NCI-H446 (cell line): ENCODE measurements around the gene ITPK1.
A peak's percentile ranks its signal among the peaks of the same experiment; 100 is the strongest.

Experiments
- DNase-seq, 2 experiments: peaks; one replicate each; lab custom pipeline; 2025; lab: John Stamatoyannopoulos, UW

The ITPK1 gene

DNA sequence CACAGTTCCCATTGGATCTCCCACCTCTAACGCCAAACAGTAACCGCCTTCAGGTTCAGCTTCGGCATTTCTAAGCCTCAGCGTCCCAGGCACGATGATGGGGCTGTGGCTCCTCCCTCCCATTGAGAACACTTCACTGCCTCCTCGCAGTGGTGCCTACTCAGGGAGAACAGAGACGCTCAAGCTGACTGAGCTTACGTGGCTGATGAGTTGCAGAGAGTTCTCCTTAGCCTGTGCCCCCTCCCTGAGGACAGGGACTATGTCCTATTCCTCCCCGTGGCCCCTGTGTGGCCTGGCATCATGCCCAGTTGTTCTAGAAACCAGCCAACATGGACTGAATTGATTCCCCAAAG lies 87.0 kb downstream of the ITPK1 start:
- no peak for DNase-seq

DNA sequence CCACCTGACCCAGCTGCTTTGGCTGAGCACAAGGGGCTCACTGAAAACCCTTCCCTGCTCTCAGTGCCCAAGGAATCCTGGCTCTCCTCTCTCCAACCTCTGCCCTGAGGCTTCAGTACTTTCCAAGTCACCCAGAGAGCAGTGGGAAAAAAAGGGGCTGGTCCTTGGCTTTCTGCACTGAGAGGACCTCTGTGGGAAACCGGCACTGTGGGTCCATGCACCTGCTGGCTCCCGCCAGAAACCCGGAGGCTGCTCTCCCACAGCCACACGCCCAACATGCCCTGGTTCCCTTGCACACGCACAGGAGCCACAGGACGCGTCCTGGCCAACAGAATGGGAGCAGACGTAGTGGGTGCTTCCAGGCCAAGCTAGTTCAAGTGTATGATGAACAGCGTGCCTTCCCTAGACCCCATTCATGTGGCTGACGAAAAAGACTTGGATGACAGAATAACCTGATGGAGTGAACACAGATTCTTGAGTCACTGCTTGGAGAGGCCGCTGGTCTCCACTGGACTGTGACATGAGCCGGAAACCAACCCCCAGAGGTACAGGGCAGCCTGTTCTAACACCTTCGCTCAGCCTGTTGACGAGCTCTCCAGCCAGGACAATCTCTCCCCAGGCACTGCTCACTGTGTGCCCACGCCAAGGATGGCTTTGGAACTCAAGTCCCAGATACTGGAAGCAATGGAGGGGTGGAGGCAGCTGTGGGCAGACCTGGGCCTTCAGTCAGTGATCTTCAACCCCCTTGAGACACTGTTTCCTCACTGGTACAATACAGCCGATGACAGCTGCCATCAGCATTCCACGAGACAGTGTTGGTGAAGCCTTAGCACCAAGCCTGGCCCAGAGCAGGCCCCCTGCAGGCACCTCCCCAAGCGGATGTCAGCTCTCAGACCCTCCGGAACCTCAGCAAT lies 87.7 kb downstream of the ITPK1 start:
- no peak for DNase-seq

DNA sequence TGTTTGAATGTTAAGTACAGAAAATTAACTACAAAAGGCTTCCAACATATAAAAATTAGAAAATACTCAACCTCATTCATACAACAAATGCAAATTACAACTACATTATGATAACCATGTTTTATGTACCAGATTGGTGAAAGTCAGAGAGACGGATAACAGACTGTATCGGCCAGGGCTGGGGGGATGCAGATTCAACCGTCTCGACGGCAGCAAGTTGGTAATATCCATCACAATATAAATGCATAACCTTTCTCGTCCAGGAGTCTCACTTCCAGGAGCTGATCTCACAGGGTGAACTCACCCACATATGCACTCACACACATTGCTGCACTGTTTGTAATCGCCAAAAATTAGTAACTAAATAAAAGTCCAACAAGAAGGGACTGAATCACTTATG lies 89.4 kb downstream of the ITPK1 start:
- no peak for DNase-seq

DNA sequence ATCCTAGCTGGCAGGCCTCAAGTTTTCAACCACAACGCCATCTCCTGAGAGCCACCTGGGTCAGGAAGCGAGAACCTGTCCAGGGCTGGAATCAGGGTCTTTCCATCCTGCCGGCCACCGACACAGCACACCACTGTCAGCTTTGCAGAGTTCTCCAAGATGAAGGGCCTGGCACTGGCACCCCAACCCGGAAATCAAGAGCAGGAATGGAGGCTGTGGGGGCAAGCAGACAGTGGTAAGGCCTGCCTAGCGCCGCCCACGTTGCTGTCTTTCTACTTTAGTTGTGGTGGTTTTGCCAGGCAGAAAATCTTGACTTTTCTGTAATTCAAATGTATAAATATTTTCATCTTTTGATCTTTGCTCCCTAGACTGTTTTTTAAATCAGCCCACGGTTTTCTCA lies 90.7 kb downstream of the ITPK1 start:
- DNase-seq = no peak

DNA sequence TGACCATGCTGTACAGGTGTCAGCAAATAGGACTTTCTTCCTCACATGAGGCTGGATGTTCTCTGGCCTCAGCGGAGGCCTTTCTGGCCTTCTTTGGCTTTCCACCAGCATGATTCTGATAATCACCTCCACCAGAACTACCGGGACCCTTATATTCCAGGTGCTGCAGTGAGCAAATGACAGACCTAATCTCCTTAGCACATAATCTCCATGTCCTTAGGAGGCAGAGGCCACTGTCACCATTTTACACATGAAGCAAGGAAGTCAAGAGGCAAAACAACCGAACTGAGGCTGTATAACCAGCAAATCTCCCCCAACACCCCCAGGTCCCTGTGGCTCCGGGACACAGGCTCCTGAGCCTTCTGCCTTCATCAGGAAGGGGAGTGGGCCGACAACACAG lies 91.2 kb downstream of the ITPK1 start:
- no peak for DNase-seq

DNA sequence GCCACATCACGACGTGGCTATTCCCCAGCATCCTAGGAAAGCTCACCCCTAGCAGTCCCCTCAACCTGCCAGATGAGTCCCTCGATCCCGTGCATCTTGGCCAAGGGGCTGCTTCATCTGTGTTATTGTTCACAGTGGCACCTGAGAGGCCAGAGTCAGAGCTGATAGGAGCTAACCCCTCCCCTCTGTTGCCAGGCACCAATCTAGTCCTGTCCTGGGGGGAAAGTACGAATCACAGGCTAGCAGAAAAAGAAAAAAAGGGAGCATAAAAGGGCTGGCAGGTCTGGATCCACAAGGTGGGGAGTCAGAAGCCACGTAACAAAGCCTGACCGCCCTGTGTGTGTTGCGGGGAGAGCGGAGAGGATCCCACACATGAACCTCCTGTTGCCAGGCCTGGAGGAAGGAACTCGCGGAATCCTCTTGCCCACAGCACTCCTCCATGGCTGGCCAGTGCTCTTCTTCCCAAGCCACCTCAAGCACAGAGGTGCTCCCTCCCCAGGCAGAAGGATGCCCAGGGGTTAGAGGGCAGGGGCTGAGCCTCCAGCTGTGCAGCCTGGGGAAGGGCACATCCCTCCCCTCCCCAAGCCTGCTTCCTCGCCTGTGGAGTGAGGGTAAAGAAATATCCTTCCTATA lies 91.8 kb downstream of the ITPK1 start:
- DNase-seq = no peak

DNA sequence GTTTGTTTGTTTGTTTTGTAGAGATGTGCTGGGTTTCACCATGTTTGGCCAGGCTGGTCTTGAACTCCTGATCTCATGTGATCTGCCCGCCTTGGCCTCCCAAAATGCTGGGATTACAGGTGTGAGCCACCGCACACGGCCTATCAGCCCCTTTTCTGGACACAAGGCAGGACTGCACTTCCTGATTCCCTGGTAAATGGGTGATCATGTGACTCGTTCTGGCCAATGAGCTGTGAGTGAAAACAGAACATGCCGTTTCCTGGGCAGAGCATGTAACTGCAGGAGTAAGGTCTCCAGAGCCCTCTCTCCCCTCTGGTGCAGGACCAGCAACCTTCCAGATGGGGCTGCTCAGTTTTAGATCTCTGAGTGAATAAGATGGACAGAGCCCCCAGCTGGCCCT lies 92.7 kb downstream of the ITPK1 start:
- DNase-seq = peak in 1 of 2 experiments; percentile 9

DNA sequence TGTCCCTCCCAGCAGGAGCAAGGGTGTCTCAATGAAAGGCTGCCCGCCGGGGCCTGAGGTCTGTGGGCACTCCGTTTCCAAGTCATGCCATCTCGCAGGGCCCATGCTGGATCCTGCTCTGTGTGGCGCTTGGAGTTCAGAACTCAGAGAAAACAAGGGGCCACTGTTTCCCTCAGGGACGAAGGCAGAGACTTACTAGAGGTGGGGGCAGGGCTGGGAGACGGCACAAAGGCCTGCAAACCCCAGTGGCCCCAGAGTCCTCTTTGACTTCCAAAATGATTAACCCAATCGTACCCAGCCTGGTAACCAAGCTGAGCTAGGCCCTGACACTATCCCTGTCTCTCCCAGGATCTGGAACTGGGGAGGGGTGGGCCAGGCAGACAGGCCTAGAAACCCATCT lies 95.8 kb downstream of the ITPK1 start:
- no peak for DNase-seq

DNA sequence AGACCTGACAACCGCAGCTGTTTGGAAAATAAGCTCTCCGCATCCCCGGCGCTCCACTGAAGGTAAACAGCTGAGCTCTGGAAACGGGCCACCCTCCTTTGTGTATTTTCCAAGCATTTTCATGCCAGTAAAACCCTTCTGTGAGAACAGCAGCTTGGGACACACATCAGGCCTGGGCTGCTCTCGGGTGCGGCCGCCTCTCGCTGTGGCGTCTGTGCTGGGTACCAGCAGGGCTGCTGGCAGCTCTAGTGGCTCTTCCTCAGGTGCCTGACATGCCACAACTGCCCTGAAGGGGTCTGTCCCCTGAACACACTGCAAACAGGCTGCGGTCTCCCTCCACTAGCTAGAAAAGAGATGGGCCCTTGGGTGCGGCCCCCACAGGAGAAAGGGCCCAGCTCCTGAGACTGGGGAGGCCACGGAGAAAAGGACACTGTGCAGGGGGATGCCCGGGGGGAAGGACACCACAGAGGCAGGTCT lies 96.3 kb downstream of the ITPK1 start:
- no peak for DNase-seq

DNA sequence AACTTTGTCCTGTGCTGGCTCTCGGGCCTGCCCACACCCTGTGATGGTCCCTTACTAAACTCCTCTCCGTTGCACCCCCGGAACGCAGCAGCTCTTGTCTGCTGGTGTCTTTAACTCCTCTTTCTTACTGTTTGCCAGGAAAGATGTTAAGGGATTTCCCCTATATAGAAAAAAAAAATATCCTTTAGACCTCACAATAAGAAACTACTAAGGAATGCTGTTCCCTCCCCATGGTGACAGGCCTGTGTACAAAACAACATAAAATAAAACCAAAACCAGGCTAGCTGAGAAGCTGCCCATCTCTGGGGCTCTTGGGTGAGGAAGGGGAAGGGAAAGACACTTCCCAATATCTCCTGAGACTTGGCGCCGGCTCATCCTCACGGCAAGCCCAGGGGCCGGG lies 97.4 kb downstream of the ITPK1 start:
- no peak for DNase-seq

DNA sequence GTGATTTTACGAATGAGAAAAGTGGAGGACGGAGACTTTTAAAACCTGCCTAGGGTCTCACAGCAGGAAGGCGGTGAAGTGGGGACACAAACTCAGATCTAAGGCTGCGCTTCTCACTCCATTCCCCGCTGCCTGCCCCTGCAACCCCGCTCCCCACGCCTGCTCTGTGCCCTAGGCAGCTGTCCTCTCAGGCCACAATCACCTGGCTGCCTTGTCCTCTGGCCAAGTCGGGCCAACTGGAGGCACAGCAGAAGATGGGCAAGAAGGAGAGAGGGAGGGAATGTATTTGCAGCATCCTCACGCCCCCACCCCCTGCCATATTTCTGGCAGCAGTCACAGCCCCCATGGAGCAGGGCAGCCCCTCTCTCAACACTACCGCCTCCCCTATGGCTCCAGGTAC lies 97.8 kb downstream of the ITPK1 start:
- no peak for DNase-seq

DNA sequence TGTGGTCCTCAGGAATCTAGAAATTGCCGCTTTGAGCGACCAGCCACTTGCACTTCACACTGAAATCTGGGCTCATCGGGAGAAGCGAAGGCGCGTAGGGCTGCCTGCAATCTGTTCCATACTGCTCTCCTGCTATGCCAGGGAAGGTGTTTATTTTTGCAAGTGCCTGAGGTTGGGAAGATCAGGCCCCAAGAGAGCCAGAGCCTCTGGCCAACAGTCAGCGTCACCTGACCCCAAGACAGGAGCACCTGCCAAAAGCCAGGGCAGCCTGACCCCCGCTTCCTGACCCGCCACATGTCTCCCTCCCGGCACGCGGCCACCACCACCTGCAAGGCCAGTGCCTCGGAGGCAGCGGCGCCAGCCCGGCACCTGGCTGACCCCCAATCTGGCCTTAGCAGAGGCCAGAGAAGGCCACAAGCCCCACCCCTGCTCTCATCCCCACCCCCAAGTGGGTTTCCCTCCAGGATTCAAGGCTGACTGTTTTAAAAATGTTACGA lies 98.4 kb downstream of the ITPK1 start:
- DNase-seq = no peak

DNA sequence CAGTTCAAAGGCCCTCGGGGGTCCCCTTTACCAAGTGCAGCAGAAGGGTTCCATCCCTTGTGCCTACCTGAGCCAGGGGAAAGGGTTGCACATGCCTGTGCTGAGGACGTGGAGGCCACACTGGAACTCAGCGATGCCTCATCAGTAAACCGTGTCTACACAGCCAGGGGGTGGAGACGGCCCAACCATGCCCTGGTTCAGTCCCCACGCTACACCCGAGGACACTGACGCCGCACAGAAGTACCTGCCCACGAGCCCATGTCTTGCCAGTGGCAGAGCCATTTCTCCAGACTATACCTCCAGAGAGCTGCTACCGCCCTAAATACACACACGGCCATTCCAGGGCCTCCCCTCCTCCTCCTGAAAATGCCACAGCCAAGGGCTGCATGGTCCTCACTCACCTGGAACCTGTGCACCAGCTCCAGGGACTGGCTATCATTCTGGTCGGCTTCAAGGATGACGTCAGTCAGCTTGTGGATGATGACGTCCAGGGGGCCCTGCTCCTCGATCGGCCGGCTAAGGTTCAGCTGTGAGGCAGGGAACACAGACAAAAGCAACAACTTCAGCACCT lies 99.4 kb downstream of the ITPK1 start:
- DNase-seq = no peak

DNA sequence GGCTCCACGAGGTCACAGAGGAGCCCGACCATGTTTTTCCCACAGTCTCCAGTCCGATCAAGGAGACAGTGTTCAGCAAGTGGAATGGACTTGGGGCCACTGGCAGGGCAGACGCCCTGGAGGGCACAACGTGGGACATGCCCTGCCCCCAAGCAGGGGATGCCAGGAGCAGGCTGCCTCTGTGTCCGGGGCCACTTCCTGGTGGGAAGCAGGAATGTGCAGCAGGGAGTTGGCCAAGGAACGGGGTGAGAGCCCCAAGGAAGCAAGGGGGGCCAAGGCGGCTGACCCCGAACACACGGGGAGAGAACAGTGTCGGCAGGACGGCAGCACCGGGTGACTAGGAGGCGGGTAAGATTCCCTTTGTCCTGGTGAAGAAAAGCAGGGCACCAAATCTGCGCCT lies 100.2 kb downstream of the ITPK1 start:
- DNase-seq = no peak

DNA sequence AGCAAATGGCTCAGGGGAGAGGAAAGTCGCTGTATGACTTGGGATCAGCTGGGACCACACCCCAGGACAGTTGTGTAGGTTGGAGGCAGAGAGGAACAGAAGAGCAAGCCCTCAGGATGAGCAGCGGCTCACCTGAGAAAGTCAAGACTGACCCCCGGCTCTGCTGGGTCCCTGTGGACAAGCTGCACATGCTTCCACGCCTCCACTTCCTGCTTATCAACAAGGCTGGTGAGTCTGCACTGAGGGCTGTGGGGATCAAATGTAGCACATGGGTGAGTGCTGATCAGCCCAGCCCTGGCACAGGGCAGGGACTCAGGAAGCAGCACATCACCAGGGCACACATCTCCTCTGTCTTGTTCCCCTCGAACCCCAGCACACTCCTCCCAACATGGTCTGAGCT lies 100.7 kb downstream of the ITPK1 start:
- no peak for DNase-seq

DNA sequence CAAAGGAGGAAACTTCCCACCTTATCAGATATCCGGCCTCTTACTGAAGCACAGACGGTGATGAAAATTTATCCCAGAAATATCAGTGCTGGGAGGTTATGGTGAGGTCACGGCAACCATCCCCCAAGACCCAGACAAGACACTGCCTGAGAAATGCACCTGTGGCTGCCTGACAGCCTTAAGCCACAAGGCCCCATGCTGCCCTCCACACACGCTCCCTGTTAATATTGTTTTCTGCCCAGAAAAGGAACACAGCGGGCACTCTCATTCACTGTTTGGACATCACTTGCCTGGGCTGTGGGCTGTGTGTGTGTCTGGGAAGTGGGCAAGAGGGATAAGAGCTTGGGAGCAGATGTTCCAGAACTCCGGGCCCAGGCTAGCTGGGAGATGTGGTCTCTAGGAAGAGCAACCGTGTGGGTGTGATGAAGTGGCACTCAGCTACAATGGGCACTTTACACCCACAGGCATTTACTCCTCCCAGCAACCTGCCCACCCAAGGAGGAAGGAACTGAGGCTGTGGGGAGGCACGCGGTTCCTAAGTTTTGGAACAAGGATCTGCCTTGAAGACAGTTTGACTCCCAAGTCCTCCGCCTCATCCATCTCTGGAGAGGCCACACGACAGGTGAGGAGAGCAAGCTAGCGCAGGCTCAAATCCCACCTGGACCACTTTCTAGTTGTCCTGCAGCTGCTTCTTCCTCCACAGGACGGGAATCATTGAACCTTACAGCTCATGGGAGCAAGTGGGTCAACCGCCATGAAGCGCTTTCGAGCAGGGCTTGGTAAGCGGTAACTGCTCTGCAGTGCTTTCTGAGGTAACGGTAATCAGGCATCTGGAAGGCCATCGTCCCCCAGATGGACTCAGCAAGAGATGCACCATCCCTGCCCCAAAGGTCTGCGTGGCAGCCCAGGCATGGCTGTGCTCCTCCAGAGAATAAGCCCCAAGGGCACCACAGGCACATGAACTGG lies 101.4 kb downstream of the ITPK1 start:
- no peak for DNase-seq

DNA sequence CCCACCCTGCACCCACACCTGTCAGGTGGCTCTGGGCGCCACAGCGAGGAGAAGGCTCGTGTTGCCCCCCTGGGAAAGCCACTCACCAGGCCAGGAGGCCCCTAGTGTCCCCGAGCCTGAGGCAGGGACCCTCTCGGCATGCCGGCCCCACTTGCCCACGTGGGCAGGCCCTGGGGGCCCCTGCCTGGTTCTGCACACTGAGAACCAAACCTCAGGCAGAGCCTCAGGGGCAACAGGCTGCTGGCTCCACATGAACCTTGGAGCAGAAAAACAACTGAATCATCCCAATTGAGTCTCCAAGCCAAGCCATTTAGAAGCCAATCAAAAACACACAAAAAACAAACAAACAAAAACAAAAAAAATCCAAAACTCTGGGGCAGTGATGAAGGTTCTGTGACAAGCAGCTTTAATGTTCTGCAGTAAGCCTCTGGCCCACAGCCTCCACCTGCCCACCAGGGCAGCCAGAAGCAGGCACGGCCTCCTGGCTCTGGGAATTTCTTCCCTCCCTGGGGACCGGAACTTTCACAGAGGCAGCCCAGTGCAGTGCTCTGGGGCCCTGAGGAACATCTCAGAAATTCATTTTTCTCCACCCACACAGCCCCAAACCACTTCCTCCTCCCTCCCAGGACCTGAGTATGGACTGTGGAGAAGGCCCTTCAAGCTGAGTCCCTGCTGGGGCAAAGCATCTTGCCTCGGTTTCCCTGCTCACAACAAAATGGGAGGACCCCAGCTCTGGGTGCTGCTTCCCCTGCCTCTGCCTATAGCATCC lies 102.6 kb downstream of the ITPK1 start:
- DNase-seq = peak in 1 of 2 experiments; percentile 16

DNA sequence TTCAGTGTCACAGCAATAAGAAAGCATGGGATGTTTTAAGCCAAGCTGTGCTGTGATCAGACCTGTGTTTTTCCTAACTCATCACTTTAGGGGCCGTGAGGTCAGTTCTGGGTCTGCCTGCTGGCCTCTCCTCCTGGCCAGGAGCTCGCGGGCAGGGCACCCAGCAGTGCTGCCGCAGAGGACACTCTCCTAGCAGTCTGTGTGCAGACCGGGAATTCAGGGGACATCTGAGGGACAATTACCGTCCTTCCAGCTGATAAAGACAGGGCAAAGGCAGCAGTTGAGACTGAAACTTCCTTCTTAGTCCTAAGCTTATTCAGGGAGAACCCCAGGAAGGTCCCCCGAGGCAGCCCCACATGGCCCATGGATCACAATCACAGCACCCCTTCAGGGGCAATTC lies 103.2 kb downstream of the ITPK1 start:
- no peak for DNase-seq

DNA sequence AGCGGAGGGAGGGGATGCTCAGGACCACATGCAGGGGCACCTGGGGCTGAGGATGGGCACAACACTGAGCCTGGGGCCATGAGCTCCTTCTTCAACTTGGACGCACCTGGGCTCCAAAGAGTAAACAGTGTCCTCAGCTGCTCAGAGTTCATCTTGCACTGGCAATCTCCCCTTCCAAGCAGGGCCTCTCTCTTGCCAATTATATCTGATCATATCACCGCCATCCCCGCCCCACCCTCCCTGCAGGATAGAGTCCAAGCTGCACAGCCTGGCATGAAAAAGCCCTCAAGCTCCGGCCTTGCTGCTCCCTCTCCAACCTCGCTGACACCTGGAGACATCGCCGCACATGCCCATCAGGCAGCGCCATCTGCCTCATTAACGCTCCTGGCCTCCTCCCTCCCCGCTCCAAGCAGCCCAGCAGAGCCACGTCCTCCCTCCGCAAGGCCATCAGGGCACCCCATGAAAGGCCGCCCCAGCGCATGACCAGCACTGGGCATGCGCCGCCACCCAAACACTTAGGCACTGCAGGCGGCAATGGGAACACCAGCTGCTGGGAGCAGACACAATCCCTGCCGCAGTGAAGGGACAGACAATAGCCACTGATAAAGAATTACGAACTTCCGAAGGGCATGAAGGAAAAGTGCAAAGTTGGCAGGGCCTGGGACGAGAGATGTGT lies 103.9 kb downstream of the ITPK1 start:
- DNase-seq = peak in 1 of 2 experiments; percentile 39

DNA sequence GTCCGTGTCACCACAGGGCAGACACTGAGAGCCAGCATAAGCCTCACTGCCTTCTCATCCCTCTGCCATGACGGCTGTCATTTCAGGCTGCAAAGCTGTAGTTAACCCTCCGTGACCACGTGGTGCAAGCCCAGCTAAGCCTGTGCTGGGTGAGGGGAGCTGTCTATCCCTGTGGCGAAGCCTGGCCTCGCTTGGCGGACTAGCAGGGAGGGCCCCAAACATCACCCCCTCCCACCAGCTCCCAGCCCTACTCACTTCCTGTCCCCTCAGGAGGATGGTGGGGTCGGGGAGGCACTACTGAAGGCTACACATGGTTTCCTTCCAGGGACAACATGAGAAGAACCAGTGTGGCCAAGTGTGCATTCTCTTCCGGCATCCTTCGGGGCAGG lies 104.6 kb downstream of the ITPK1 start:
- no peak for DNase-seq
